ENCODE data around the gene ZBP1. TPM values are rescaled to one million over a fixed set of nuclear protein-coding genes. Genes with fewer than 3 reads are reported as not detected.
A peak's percentile ranks its signal among the peaks of the same experiment; 100 is the strongest.

Gene ZBP1
- total RNA-seq, 1 experiment from 2014 or later, result not detected

- H3K27me3 ChIP-seq (ENCODE audit: low read length), result no peaks in the 10 kb centered on the region
- POLR2A ChIA-PET (ENCODE audit: unreplicated experiment), result interaction anchor here (0.6 kb wide), 1 partner anchor 35 kb away, joined by 8 read pairs; no protein-coding TSS in a partner anchor
- TF ChIP-seq, protein P1, sequence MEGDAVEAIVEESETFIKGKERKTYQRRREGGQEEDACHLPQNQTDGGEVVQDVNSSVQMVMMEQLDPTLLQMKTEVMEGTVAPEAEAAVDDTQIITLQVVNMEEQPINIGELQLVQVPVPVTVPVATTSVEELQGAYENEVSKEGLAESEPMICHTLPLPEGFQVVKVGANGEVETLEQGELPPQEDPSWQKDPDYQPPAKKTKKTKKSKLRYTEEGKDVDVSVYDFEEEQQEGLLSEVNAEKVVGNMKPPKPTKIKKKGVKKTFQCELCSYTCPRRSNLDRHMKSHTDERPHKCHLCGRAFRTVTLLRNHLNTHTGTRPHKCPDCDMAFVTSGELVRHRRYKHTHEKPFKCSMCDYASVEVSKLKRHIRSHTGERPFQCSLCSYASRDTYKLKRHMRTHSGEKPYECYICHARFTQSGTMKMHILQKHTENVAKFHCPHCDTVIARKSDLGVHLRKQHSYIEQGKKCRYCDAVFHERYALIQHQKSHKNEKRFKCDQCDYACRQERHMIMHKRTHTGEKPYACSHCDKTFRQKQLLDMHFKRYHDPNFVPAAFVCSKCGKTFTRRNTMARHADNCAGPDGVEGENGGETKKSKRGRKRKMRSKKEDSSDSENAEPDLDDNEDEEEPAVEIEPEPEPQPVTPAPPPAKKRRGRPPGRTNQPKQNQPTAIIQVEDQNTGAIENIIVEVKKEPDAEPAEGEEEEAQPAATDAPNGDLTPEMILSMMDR (conservative IDR thresholded peaks at IDR 0.05; ENCODE audit: low read depth, low read length), result no peak
- TF ChIP-seq EZH2phosphoT487 (IDR thresholded peaks at IDR 0.05; ENCODE audit: borderline replicate concordance, low read length), result no peak
- no peak for TF ChIP-seq EZH2 (IDR thresholded peaks at IDR 0.05; ENCODE audit: low read length, unreplicated experiment)
- no peaks in the 10 kb centered on the region for H3K9me3 ChIP-seq (ENCODE audit: low read length)
- intact Hi-C loops (cut with micrococcal nuclease), result no loop called here
- no peak for ATAC-seq
- no peaks in the 10 kb centered on the region for H4K20me1 ChIP-seq (ENCODE audit: low read length)
- no peaks in the 10 kb centered on the region for H3K9me2 ChIP-seq (replicated peaks; ENCODE audit: low read length)
- no peak overlapping the region for H3K27ac ChIP-seq (ENCODE audit: low read length)
- DNase-seq, result peak; percentile 44
- peak overlapping the region; percentile 58 for H3K4me3 ChIP-seq (ENCODE audit: low read length)
- CTCF ChIA-PET, result no interaction called here
- H3K4me2 ChIP-seq (ENCODE audit: low read length), result peak overlapping the region; percentile 78
- no peaks in the 10 kb centered on the region for H3K36me3 ChIP-seq (ENCODE audit: low read depth, low read length)
- BruUV-seq (replicated peaks), result no TSS peak
- H3F3A ChIP-seq (ENCODE audit: low read length, unreplicated experiment), result no peaks in the 10 kb centered on the region
- H2AFZ ChIP-seq (ENCODE audit: low read length), result peak overlapping the region; percentile 63
- no peaks in the 10 kb centered on the region for H3K79me2 ChIP-seq (ENCODE audit: low read length)
- peaks cover 4% of the 10 kb centered on the region for H3K4me1 ChIP-seq (ENCODE audit: insufficient read depth, low read length)
- H3K9ac ChIP-seq (ENCODE audit: low read length), result no peak overlapping the region
Measured at GRCh38 chr20:57638895-57639236, 18.6 kb upstream of the ZBP1 start.

DNA sequence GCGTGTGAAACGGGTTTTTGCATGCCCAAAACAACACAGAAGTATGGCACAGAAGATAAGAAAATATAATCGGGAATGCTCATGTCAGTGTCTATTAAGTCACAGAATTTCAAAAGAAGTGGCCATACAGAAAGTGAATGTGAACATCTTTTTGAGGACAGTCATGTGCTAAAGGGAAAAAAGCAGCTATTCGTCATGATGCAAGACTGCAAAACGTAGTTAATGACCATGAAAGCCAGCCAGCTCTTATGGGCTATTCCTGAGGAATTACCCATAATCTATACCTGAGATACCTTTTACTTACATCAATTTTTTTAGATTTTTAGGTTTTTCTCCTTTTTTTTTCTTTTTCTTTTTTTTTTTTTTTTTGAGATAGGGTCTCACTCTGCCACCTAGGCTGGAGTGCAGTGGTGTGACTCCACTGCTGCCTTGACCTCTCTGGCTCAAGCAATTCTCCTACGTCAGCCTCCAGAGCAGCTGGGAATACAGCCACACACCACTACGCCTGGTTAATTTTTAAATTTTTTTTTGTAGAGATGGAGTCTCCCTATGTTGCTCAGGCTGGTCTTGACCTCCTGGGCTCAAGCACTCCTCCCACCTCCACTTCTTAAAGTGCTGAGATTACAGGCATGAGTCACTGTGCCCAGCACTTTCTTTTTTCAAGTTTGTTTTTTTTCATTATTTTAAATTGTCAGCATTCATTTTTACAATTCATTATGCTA, 18.1 kb upstream of the ZBP1 start:
- CTCF ChIA-PET, result no interaction called here

More for the DNA sequence above, 18.1 kb upstream of the ZBP1 start:
- ATAC-seq (peak; percentile 66), DNase-seq (peak; percentile 38)
- Histone ChIP-seq H3F3A (ENCODE audit: low read length, unreplicated experiment) (no peaks in the 10 kb centered on the region), H3K4me2 (ENCODE audit: low read length) (peak overlapping the region; percentile 78), H3K27me3 (ENCODE audit: low read length) (no peaks in the 10 kb centered on the region), H3K4me3 (ENCODE audit: low read length) (peak overlapping the region; percentile 58), H3K4me1 (ENCODE audit: insufficient read depth, low read length) (peaks cover 4% of the 10 kb centered on the region), H3K36me3 (ENCODE audit: low read depth, low read length) (no peaks in the 10 kb centered on the region), H3K9me3 (ENCODE audit: low read length) (no peaks in the 10 kb centered on the region), H3K27ac (ENCODE audit: low read length) (no peak overlapping the region), H3K9me2 (replicated peaks; ENCODE audit: low read length) (no peaks in the 10 kb centered on the region), H2AFZ (ENCODE audit: low read length) (peak overlapping the region; percentile 63), H3K9ac (ENCODE audit: low read length) (no peak overlapping the region), H3K79me2 (ENCODE audit: low read length) (no peaks in the 10 kb centered on the region), H4K20me1 (ENCODE audit: low read length) (no peaks in the 10 kb centered on the region)
- POLR2A ChIA-PET (ENCODE audit: unreplicated experiment), result interaction anchor here (0.6 kb wide), 1 partner anchor 35 kb away, joined by 8 read pairs; no protein-coding TSS in a partner anchor
- TF ChIP-seq EZH2 (IDR thresholded peaks at IDR 0.05; ENCODE audit: low read length, unreplicated experiment) (no peak), EZH2phosphoT487 (IDR thresholded peaks at IDR 0.05; ENCODE audit: borderline replicate concordance, low read length) (no peak)
- TF ChIP-seq, protein P1 (conservative IDR thresholded peaks at IDR 0.05; ENCODE audit: low read depth, low read length), result no peak
- intact Hi-C loops (cut with micrococcal nuclease), result no loop called here
- BruUV-seq (replicated peaks), result no TSS peak
